Measurements from ENCODE around the gene AMIGO3.

The AMIGO3 gene

GRCh38 chr3:49732597-49732996 lies 13.1 kb upstream of the AMIGO3 start:
- ChIA-PET CTCF (interaction anchor here (0.6 kb wide), 1 partner anchor 166 kb away, joined by 5 read pairs; no protein-coding TSS in a partner anchor), POLR2A (interaction anchor here (0.6 to 1.0 kb wide), 2 partner anchors 9 to 672 kb away, joined by 3 to 4 read pairs; partner anchors contain the start of gene GMPPB)
- TF ChIP-seq ZNF146 (tag by site-specific recombination; IDR thresholded peaks at IDR 0.05) (no peak), ZNF223 (tag by site-specific recombination; IDR thresholded peaks at IDR 0.05) (no peak), YY1 (tag by site-specific recombination; IDR thresholded peaks at IDR 0.05) (no peak), ZNF530 (tag by site-specific recombination; IDR thresholded peaks at IDR 0.05; ENCODE audit: low read depth) (no peak), MZF1 (tag by site-specific recombination; IDR thresholded peaks at IDR 0.05; ENCODE audit: borderline replicate concordance) (no peak), ZSCAN23 (tag by site-specific recombination; IDR thresholded peaks at IDR 0.05) (no peak), ZNF610 (tag by site-specific recombination; IDR thresholded peaks at IDR 0.05; ENCODE audit: borderline replicate concordance) (no peak), MYNN (tag by site-specific recombination; IDR thresholded peaks at IDR 0.05; ENCODE audit: borderline replicate concordance) (no peak), ZNF280D (tag by site-specific recombination; IDR thresholded peaks at IDR 0.05) (no peak)
- TF ChIP-seq, protein P1, sequence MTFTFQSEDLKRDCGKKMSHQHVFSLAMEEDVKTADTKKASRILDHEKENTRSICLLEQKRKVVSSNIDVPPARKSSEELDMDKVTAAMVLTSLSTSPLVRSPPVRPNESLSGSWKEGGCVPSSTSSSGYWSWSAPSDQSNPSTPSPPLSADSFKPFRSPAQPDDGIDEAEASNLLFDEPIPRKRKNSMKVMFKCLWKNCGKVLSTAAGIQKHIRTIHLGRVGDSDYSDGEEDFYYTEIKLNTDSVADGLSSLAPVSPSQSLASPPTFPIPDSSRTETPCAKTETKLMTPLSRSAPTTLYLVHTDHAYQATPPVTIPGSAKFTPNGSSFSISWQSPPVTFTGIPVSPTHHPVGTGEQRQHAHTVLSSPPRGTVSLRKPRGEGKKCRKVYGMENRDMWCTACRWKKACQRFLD (tag by site-specific recombination; IDR thresholded peaks at IDR 0.05), result no peak
- TF ChIP-seq, protein P2, sequence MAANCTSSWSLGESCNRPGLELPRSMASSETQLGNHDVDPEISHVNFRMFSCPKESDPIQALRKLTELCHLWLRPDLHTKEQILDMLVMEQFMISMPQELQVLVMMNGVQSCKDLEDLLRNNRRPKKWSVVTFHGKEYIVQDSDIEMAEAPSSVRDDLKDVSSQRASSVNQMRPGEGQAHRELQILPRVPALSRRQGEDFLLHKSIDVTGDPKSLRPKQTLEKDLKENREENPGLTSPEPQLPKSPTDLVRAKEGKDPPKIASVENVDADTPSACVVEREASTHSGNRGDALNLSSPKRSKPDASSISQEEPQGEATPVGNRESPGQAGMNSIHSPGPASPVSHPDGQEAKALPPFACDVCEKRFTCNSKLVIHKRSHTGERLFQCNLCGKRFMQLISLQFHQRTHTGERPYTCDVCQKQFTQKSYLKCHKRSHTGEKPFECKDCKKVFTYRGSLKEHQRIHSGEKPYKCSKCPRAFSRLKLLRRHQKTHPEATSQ (tag by site-specific recombination; IDR thresholded peaks at IDR 0.05), result no peak
- TF ChIP-seq, protein P3, sequence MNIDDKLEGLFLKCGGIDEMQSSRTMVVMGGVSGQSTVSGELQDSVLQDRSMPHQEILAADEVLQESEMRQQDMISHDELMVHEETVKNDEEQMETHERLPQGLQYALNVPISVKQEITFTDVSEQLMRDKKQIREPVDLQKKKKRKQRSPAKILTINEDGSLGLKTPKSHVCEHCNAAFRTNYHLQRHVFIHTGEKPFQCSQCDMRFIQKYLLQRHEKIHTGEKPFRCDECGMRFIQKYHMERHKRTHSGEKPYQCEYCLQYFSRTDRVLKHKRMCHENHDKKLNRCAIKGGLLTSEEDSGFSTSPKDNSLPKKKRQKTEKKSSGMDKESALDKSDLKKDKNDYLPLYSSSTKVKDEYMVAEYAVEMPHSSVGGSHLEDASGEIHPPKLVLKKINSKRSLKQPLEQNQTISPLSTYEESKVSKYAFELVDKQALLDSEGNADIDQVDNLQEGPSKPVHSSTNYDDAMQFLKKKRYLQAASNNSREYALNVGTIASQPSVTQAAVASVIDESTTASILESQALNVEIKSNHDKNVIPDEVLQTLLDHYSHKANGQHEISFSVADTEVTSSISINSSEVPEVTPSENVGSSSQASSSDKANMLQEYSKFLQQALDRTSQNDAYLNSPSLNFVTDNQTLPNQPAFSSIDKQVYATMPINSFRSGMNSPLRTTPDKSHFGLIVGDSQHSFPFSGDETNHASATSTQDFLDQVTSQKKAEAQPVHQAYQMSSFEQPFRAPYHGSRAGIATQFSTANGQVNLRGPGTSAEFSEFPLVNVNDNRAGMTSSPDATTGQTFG (tag by site-specific recombination; IDR thresholded peaks at IDR 0.05; ENCODE audit: borderline replicate concordance), result no peak
- Histone ChIP-seq H3K9me3 (ENCODE audit: control insufficient read depth, insufficient read depth, low read depth, low read length) (no peaks in the 10 kb centered on the region), H3K36me3 (ENCODE audit: control insufficient read depth in 2 of 2, insufficient read depth in 1 of 2, low read length in 2 of 2) (peaks cover 25 to 84% of the 10 kb centered on the region in 2 experiments; a peak in 2 of 3 replicates), H3K27ac (ENCODE audit: extremely low read depth, low read depth, low read length) (no peak overlapping the region), H3K4me3 (ENCODE audit: low read depth, low read length) (no peak overlapping the region), H3K4me1 (ENCODE audit: control insufficient read depth, insufficient read depth, low read length) (no peaks in the 10 kb centered on the region)

DNA sequence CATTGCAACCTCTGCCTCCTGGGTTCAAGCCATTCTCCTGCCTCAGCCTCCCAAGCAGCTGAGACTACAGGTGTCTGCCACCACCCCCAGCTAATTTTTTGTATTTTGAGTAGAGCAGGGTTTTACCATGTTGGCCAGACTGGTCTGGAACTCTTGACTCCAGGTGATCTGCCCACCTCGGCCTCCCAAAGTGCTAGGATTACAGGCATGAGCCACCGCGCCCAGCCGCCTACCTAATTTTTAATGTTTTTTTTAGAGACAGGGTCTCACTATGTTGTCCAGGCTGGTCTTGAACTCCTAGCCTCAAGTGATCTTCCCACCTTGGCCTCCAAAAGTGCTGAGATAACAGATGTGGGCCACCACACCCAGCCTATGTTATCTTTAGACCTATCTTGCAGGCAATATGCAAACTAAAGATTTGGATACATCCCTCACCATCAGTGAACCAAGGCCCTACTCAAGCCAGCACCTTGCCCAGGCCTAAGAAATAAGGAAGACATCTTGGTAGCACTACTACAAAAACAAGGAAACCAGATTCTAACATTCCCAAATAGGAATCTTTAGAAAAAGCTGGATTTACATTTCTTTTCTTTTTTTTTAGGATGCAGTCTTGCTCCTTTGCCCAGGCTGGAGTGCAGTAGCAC lies 10.6 kb upstream of the AMIGO3 start:
- CTCF ChIA-PET, result interaction anchor here (0.9 kb wide), 1 partner anchor 29 kb away, joined by 4 read pairs; no protein-coding TSS in a partner anchor
- peaks cover 15 to 90% of the 10 kb centered on the region in 2 experiments; a peak in 2 of 3 replicates for H3K36me3 ChIP-seq (ENCODE audit: control insufficient read depth in 2 of 2, insufficient read depth in 1 of 2, low read length in 2 of 2)
- no peaks in the 10 kb centered on the region for H3K4me1 ChIP-seq (ENCODE audit: control insufficient read depth, insufficient read depth, low read length)
- POLR2A ChIA-PET, result no interaction called here
- no peak overlapping the region for H3K4me3 ChIP-seq (ENCODE audit: low read depth, low read length)
- H3K27ac ChIP-seq (ENCODE audit: extremely low read depth, low read depth, low read length), result no peak overlapping the region
- H3K9me3 ChIP-seq (ENCODE audit: control insufficient read depth, insufficient read depth, low read depth, low read length), result no peaks in the 10 kb centered on the region
- TF ChIP-seq TCF7L2 (IDR thresholded peaks at IDR 0.05; ENCODE audit: borderline replicate concordance, low read depth, low read length) (no peak), ZNF664 (tag by site-specific recombination; IDR thresholded peaks at IDR 0.05) (no peak), ZNF146 (tag by site-specific recombination; IDR thresholded peaks at IDR 0.05) (no peak)

Measured in HEK293 (cell line).